NCI-H748 (cell line): Measurements from ENCODE around the gene PHACTR2.
"Not testable (repeated sequence)": the region's sequence is repeated elsewhere in the genome, so short reads cannot be mapped to it uniquely, and the experiment has no call there.

Experiments used
- DNase-seq: peaks from one replicate; lab custom pipeline; 2025; ENCODE audit not compliant: unreplicated experiment; lab: John Stamatoyannopoulos, UW

Gene PHACTR2

DNA sequence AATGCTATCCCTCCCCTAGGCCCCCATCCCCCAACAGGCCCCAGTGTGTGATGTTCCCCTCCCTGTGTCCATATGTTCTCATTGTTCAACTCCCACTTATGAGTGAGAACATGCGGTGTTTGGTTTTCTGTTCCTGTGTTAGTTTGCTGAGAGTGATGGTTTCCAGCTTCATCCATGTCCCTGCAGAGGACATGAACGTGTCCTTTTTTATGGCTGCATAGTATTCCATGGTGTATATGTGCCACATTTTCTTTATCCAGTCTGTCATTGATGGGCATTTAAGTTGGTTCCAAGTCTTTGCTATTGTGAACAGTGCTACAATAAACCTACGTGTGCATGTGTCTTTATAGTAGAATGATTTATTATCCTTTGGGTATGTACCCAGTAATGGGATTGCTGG is 173.9 kb downstream of the PHACTR2 start:
- DNase-seq: not testable (repeated sequence)

DNA sequence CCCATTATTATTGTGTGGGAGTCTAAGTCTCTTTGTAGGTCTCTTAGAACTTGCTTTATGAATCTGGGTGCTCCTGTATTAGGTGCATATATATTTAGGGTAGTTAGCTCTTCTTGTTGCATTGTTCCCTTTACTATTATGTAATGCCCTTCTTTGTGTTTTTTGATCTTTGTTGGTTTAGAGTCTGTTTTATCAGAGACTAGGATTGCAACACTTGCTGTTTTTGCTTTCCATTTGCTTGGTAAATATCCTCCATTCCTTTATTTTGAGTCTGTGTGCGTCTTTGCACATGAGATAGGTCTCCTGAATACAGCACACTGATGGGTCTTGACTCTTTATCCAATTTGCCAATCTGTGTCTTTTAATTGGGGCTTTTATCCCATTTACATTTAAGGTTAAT is 177.3 kb downstream of the PHACTR2 start:
- DNase-seq: not testable (repeated sequence)

DNA sequence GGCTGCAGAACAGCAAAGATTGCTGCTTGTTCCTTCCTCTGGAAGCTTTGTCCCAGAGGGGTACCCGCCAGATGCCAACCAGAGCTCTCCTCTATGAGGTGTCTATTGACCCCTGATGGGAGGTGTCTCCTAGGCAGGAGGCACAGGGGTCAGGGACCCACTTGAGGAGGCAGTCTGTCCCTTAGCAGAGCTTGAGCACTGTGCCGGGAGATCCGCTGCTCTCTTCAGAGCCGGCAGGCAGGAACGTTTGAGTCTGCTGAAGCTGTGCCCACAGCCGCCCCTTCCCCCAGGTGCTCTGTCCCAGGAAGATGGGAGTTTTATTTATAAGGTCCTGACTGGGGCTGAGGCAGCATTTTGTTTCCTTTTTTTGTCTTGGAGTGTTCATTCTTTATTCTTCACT is 179.0 kb downstream of the PHACTR2 start:
- DNase-seq: not testable (repeated sequence)

DNA sequence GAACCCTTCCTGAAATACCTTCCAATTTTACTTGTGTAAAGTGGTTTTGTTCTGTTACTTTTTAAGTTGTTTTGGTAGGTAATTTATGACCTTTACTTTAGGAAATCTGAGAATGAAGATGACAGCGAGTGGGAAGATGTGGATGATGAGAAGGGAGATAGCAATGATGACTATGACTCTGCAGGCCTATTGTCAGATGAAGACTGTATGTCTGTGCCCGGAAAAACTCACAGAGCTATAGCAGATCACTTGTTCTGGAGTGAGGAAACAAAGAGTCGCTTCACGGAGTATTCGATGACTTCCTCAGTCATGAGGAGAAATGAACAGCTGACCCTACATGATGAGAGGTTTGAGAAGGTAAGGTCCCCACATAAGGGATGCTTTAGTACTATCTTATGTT is 179.9 kb downstream of the PHACTR2 start:
- DNase-seq: no peak

DNA sequence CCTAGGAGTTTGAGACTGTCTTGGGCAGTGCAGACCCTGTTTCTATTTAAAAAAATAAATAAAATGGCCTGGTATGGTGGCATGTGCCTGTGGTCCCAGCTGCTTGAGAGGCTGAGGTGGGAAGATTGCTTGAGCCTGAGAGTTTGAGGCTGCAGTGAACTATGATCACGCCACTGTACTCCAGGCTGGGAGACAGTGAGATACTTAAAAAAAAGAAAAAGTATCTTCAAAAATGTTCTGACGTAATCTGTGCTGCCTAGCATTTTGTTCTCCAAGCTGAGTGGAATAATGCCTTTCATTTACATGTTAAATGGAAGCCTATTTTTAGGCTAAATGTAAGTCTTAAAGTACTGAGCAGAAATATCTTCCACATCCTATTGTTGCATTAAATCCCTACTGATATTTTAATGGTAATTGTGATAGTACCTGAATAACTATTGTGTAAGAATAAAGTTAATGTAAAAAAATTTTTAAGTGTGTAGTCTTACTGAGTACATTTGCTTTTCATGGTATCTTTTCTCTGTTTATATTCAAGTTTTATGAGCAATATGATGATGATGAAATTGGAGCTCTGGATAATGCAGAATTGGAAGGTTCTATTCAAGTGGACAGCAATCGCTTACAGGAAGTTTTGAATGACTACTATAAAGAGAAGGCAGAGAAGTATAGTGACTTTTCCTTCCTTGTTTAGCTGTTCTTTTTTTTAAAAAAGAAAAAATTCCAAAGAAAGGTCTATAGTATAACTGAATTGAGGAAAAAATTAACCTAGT is 182.3 kb downstream of the PHACTR2 start:
- DNase-seq: no peak

DNA sequence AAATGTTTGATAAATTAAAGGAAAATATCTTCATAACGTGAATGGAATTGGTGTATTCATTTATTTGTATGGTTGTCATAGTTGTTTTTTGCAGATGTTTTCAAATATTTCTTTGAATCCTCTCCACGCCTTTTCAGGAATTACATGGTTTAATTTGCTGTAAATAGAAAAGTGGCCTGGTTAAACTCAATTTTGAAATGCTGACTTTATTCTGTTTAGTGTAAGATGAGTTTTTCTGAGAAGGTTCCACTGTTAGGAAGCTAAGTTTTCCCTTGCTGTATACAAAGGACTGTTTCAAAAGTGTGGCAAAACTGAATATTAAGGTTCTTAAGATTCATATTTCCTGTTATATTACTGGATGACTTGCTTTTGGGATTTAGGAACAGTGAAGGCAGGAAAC is 186.0 kb downstream of the PHACTR2 start:
- no peak for DNase-seq

DNA sequence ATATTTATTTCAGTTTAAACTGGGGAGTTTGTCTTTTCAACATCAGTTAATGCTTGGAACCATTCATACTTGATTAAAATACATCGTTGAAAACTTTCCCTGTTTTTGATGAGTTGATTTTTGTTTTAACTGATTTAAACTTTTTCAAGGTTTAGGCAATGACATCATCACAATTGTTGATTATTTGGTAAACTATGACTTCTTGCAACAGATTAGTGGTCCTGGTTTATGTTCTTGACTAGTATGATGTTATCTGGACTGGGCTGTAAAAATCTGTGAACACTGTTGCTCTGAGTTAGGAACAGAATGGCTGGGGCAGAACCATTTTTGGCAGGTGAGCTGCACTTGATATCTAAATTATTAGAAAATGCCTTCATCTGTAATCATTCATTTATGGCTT is 186.5 kb downstream of the PHACTR2 start, which contains the start of gene ZC2HC1B:
TSS of gene ZC2HC1B (plus strand) at position 241 of the 400 bp plus-strand sequence. CDS start at position 307, 66 bp downstream.
- DNase-seq: no peak

DNA sequence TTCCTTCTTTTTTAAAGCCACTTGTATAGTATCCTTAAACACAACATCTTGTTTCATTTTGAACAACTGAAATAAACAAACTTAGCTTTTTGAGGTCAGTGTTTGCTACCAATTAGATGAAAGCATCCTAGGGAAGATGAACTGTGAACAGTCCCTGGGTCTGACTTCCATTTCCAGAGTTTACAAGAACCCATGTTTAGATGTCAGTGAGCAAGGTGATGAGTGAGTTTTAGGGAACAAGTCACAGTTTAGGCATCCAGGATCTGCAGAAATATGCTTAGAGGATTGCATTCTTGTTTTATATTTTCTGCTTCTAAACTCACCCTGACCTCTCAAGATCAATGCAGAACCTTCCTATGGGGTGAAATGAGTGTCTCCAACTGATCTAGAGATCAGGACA is 189.5 kb downstream of the PHACTR2 start:
- no peak for DNase-seq

DNA sequence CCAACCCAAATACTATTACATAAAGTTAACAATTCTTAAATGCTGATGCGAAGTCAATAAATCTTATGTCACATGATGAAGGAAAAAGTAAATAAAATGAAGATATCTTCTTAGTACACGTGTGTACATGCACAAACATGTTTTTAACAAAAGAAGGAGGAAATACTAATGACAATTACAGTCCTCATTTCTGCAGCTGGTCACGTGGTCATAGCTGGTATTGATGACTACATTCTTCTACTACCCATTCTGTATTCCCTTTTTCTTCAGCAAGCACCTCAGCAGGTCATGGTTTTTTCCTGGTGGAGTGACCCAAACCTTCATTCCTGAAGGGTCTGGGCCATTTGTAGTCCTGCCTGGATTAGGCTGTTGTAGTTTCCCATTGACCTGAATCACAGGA is 191.0 kb downstream of the PHACTR2 start:
- not testable (repeated sequence) for DNase-seq

DNA sequence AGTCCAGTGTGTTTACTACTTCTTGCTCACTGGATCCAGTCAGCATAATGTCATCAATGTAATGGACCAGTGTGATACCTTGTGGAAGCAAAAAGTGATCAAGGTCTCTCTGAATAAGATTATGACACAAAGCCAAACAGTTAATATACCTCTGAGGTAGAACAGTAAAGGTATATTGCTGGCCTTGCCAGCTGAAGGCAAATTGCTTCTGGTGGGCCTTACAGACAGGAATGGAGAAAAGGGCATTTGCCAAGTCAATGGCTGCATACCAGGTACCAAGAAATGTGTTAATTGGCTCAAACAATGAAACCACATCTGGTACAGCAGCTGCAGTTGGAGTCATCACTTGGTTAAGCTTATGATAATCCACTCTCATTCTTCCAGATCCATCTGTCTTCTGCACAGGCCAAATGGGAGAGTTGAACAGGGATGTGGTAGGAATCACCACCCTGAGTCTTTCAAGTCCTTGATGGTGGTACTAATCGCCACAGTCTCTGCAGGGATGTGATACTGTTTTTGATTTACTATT is 193.5 kb downstream of the PHACTR2 start:
- not testable (repeated sequence) for DNase-seq

DNA sequence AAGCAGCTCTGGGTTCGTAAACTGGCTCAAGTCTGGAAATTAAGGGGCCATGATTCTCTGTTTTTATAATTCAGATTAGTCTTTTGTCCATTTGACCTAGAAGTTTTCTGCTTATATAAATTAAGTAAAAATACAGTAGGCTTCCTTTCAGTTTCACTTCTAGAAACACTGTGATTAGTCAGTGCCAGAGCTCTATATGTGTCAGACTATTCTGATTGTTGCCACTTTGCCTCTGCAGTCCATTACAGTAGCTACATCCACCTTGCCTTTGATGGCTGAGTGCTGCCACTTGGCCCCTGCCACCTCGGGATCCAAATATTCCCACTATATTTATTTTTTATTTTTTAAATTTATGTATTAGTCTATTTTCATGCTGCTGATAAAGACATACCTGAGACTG is 194.4 kb downstream of the PHACTR2 start:
- no peak for DNase-seq

DNA sequence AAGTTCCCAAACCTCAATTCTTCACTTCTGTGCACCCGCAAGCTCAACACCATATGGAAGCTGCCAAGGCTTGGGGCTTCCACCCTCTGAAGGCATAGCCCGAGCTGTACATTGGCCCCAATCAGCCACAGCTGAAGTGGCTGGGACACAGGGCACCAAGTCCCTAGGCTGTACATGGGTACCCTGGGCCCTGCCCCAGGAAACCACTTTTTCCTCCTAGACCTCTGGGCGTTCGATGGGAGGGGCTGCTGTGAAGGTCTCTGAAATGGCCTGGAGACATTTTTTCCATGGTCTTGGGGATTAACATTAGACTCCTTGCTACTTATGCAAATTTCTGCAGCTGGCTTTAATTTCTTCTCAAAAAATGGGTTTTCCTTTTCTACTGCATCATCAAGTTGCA is 195.8 kb downstream of the PHACTR2 start:
- DNase-seq: not testable (repeated sequence)

DNA sequence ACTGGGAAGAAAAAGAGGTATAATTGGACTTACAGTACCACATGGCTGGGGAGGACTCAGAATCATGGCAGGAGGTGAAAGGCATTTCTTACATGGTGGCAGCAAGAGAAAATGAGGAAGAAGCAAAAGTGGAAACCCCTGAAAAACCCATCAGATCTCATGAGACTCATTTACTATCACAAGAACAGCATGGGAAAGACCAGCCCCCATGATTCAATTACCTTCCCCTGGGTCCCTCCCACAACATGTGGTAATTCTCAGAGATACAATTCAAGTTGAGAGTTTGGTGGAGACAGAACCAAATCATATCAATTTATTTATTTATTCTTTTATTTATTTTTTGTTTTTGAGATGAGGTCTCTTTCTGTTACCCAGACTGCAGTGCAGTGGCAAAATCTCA is 196.7 kb downstream of the PHACTR2 start:
- DNase-seq: not testable (repeated sequence)

DNA sequence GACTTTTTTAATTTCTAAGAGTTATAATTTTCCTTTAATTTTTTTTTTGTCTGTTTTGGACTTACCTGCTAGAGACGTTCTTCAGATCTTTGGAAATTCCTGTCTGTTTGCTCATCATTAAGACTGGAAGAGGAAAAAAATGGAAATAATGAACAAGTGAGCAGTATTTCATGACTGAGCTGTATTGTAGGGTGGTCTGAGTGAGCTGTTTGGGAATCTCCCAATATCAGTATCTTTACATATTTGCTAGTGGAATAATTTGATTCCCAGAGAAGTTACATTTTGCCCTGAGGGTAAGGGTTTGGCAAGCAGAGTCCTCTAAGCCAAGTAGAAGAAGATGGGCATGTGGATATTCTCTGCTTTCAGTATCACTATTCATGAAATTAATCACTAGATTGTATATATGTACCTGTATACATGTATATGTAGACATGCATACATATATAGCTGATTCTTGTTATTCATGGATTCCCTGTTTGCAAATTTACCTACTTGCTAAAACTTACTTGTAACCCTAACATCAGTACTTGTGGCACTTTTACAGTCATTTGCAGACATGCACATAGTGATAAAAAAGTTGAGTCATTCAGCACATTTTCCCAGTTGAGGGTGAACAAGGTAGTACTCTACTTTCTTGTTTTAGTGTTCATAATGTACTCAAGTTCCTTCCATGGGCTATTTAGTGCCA is 200.0 kb downstream of the PHACTR2 start:
- no peak for DNase-seq

DNA sequence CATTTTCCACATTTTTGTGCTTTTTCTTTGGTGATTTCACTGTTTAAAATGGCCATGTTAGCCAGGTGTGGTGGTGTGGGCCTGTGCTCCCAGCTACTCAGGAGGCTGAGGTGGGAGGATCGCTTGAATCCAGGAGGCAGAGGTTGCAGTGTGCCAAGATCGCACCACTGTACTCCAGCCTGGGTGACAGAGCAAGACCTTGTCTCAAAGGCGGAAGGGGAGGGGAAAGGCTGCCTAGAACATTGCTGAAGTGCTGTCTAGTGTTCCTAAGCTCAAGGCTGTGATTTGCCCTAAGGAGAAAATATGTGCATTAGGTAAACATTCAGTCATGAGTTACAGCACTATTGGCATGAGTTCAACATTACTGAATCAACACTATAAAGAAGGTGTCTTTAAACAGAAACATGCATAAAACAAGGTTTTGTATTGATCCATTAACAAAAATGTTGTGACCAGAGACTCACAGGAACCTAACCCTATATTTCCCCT is 200.6 kb downstream of the PHACTR2 start:
- peak; percentile 6 for DNase-seq

DNA sequence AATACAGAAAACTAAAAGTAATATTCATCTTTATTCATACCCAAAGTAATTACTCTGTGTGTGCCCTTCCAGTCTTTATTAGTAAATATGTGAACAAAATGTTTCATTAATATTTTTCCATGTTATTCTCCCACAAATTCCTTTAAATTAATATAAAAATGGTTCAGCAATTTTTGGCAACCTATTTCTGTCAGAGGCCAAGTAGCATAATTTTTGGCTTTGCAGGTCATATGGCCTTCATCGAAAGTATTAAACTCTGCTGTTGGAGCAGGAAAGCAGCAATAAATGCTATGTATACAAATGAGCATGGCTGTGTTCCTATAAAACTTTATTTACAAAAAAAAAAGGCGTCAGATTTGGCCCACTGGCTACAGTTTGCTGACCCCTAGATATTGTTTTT is 202.6 kb downstream of the PHACTR2 start:
- no peak for DNase-seq
